H1 (cell line): ENCODE measurements around the gene MAML3. TPM values are rescaled to one million over a fixed set of nuclear protein-coding genes. Genes with fewer than 3 reads are reported as not detected.

Experiments used
- CHD7 ChIP-seq: fragments of 300-600 bp; sonication (generic); IDR thresholded peaks from 2 replicates; pipeline ENCODE4 v1.7.1; 2012; ENCODE audit warnings: low read length, moderate library complexity, mild to moderate bottlenecking, inconsistent platforms; ENCODE audit not compliant: insufficient replicate concordance
- E2F6 ChIP-seq: IDR thresholded peaks from 2 replicates; pipeline ENCODE4 v1.6.1; 2012; ENCODE audit warnings: inconsistent platforms
- EGR1 ChIP-seq: IDR thresholded peaks from 2 replicates; pipeline ENCODE4 v1.6.1; 2011; ENCODE audit warnings: low read depth, low read length, borderline replicate concordance
- FOSL1 ChIP-seq: IDR thresholded peaks from 2 replicates; pipeline ENCODE4 v1.6.1; 2011; ENCODE audit warnings: mild to moderate bottlenecking, low read depth, low read length, moderate library complexity; ENCODE audit not compliant: insufficient read depth
- KDM4A ChIP-seq: IDR thresholded peaks from one replicate; pipeline ENCODE4 v1.7.1; 2012; ENCODE audit warnings: low read depth, mild to moderate bottlenecking, moderate library complexity, low read length, inconsistent platforms; ENCODE audit not compliant: severe bottlenecking
- KDM5A ChIP-seq: fragments of 200-600 bp; IDR thresholded peaks from 2 replicates; pipeline ENCODE4 v1.7.1; 2012; ENCODE audit warnings: mild to moderate bottlenecking, low read length, inconsistent platforms, mixed read lengths
- MAX ChIP-seq: IDR thresholded peaks from 2 replicates; pipeline ENCODE4 v1.6.1; 2012; ENCODE audit warnings: inconsistent platforms
- POU5F1 ChIP-seq: IDR thresholded peaks from 2 replicates; pipeline ENCODE4 v1.6.1; 2011; ENCODE audit warnings: low read depth, mild to moderate bottlenecking, low read length, moderate library complexity
- SP2 ChIP-seq: IDR thresholded peaks from 2 replicates; pipeline ENCODE4 v1.6.1; 2012; ENCODE audit warnings: mild to moderate bottlenecking, low read length, inconsistent platforms
- USF2 ChIP-seq: IDR thresholded peaks from 2 replicates; pipeline ENCODE4 v1.6.1; 2011; ENCODE audit warnings: low read length, improper control_type of control experiment
- polyA plus RNA-seq, 7 experiments: library from polyadenylated mRNA; depleted of rRNA in 3 of 7; stranded (reverse) in 5 of 7; unstranded in 2 of 7; fragments of >200 nt in 5 of 7; fragments of 200-250 nt in 2 of 7; gene quantifications; 1 replicate in 5 of 7; 2 replicates in 1 of 7; 4 replicates in 1 of 7; pipeline versions ENCODE4 v1.2.1 to v1.2.3, GENCODE V29; 2011 to 2013; ENCODE audit warnings: missing spikeins in 2 of 7, mixed read lengths in 2 of 7
- total RNA-seq: library from RNA; stranded (reverse); fragmentation: NEBNext Ultra II Directional; extraction: Animal tissue kit (Norgen Biotek cat#: 25700); gene quantifications from 2 replicates; pipeline ENCODE4 v1.2.1, GENCODE V29; 2021

The MAML3 gene
- total and polyA plus RNA-seq, 2 of the 8 experiments (the other 6 are each of a cell fraction or from before 2014, with no cell fraction given) = 2.1 to 5.7 TPM

GRCh38 chr4:139776235-139776634 lies 377.7 kb downstream of the MAML3 start (continued):
- TF ChIP-seq CHD7 = no peak
- TF ChIP-seq EGR1 = no peak
- no peak for TF ChIP-seq FOSL1
- no peak for TF ChIP-seq MAX
- TF ChIP-seq KDM4A = no peak
- TF ChIP-seq E2F6 = no peak
- no peak for TF ChIP-seq USF2
- no peak for TF ChIP-seq KDM5A
- no peak for TF ChIP-seq SP2
- no peak for TF ChIP-seq POU5F1
